GM23248 (cell line): ENCODE measurements around the gene BCL2L13. TPM values are rescaled to one million over a fixed set of nuclear protein-coding genes. Genes with fewer than 3 reads are reported as not detected.
"Not testable (repeated sequence)": the region's sequence is repeated elsewhere in the genome, so short reads cannot be mapped to it uniquely, and the experiment has no call there.

Source experiments
- DNase-seq: peaks from one replicate; pipeline ENCODE4 v3.0.0-alpha.2; 2015
- H2AFZ ChIP-seq: fragments of 200-600 bp; sonication (generic); 2 replicates; pipeline ENCODE4 v1.6.1; 2016; ENCODE audit warnings: antibody characterized with exemption
- H3F3A ChIP-seq: fragments of 200-600 bp; sonication (generic); 2 replicates; pipeline ENCODE4 v1.6.1; 2016; ENCODE audit warnings: mild to moderate bottlenecking, antibody characterized with exemption, mixed run types; ENCODE audit not compliant: insufficient read depth
- H3K27ac ChIP-seq: fragments of 200-600 bp; sonication (generic); 2 replicates; pipeline ENCODE4 v1.5.1; 2016; ENCODE audit warnings: mild to moderate bottlenecking
- H3K27me3 ChIP-seq: fragments of 200-600 bp; sonication (generic); replicated peaks from 2 replicates; pipeline ENCODE4 v1.6.1; 2016; ENCODE audit warnings: mild to moderate bottlenecking; ENCODE audit not compliant: insufficient read depth
- H3K36me3 ChIP-seq: fragments of 200-600 bp; sonication (generic); 2 replicates; pipeline ENCODE4 v1.6.1; 2016; ENCODE audit warnings: low read depth, mild to moderate bottlenecking
- H3K4me1 ChIP-seq: fragments of 200-600 bp; sonication (generic); 2 replicates; pipeline ENCODE4 v1.6.1; 2016; ENCODE audit warnings: mild to moderate bottlenecking; ENCODE audit not compliant: insufficient read depth
- H3K4me2 ChIP-seq: fragments of 200-600 bp; sonication (generic); one replicate; pipeline ENCODE4 v1.6.1; 2016; ENCODE audit warnings: mild to moderate bottlenecking; ENCODE audit not compliant: unreplicated experiment
- H3K4me3 ChIP-seq: fragments of 200-600 bp; sonication (generic); 2 replicates; pipeline ENCODE4 v1.5.1; 2016; ENCODE audit warnings: mild to moderate bottlenecking
- H3K79me2 ChIP-seq: fragments of 200-600 bp; sonication (generic); 2 replicates; pipeline ENCODE4 v1.6.1; 2016; ENCODE audit warnings: mild to moderate bottlenecking; ENCODE audit not compliant: insufficient read depth
- H3K9ac ChIP-seq: fragments of 200-600 bp; sonication (generic); 2 replicates; pipeline ENCODE4 v1.6.1; 2016; ENCODE audit warnings: mild to moderate bottlenecking
- H3K9me2 ChIP-seq: fragments of 200-600 bp; sonication (generic); 2 replicates; pipeline ENCODE4 v1.6.1; 2016; ENCODE audit warnings: mixed run types, mild to moderate bottlenecking, moderate library complexity; ENCODE audit not compliant: insufficient read depth
- H3K9me3 ChIP-seq: fragments of 200-600 bp; sonication (generic); one replicate; pipeline ENCODE4 v1.6.1; 2017; ENCODE audit warnings: low read depth
- H4K20me1 ChIP-seq: fragments of 200-600 bp; sonication (generic); 2 replicates; pipeline ENCODE4 v1.6.0; 2016; ENCODE audit not compliant: insufficient read depth
- EZH2 ChIP-seq: fragments of 200-600 bp; sonication (generic); IDR thresholded peaks from 2 replicates; pipeline ENCODE4 v1.6.1; 2018; ENCODE audit warnings: antibody characterized with exemption, mild to moderate bottlenecking; ENCODE audit not compliant: insufficient read depth, poor library complexity, severe bottlenecking
- EZH2phosphoT487 ChIP-seq: fragments of 200-600 bp; sonication (generic); IDR thresholded peaks from 2 replicates; pipeline ENCODE4 v1.6.1; 2018; ENCODE audit warnings: antibody characterized with exemption, moderate library complexity, mild to moderate bottlenecking, low read depth; ENCODE audit not compliant: insufficient read depth
- WGBS, 2 experiments: methylation state at CpG; one replicate each; pipeline ENCODE4 v1.1.6; 2015 to 2017; ENCODE audit warnings: low lambda C conversion rate in 2 of 2, low coverage in 1 of 2; ENCODE audit errors: missing lambda C conversion rate in 2 of 2; 5-methylcytosine and 5-hydroxymethylcytosine counted together
- in situ Hi-C: fragments of 300-500 bp; cut with MboI; formaldehyde crosslinking; loops from 2 replicates; pipeline ENCODE4 v1.15.0; 2020
- polyA plus RNA-seq: library from polyadenylated mRNA; unstranded; fragments of >200 nt; fragmentation: Nextera tagmentation; extraction: Ambion mirVana; gene quantifications from 2 replicates; pipeline ENCODE4 v1.2.1, GENCODE V29; 2016
- total RNA-seq: library from RNA; depleted of rRNA; stranded (reverse); fragments of >200 nt; shearing (Covaris generic); gene quantifications from 2 replicates; pipeline ENCODE4 v1.2.3, GENCODE V29; 2014

Gene BCL2L13
- total and polyA plus RNA-seq, 2 experiments from 2014 or later, result 44.9 to 71.9 TPM

GRCh38 chr22:17764036-17764435 lies 125.5 kb downstream of the BCL2L13 start:
- Histone ChIP-seq H3K9me2 (no peaks in the 10 kb centered on the region), H3K9me3 (no peaks in the 10 kb centered on the region), H3K4me1 (0 out of 2 replicates have a peak, but pooled peaks cover 9% of the 10 kb centered on the region), H3K36me3 (no peaks in the 10 kb centered on the region), H3K4me3 (no peak overlapping the region), H3K9ac (no peak overlapping the region), H2AFZ (no peak overlapping the region), H4K20me1 (no peaks in the 10 kb centered on the region), H3F3A (no peaks in the 10 kb centered on the region), H3K27ac (no peak overlapping the region), H3K79me2 (peaks cover 50% of the 10 kb centered on the region), H3K4me2 (no peak overlapping the region), H3K27me3 (no peaks in the 10 kb centered on the region)
- DNase-seq, result no peak
- TF ChIP-seq EZH2, result no peak
- no peak for TF ChIP-seq EZH2phosphoT487
- in situ Hi-C loops, result no loop called here
- 90% methylated on average over 5 of the region's 5 CpGs for WGBS, 2 experiments

GRCh38 chr22:17764852-17765251 lies 126.3 kb downstream of the BCL2L13 start:
- H2AFZ ChIP-seq, H3K27ac ChIP-seq, H3K4me2 ChIP-seq, H3K9ac ChIP-seq, H3K9me2 ChIP-seq, H3K27me3 ChIP-seq, H3F3A ChIP-seq, H4K20me1 ChIP-seq, H3K4me1 ChIP-seq, H3K4me3 ChIP-seq, H3K9me3 ChIP-seq, in situ Hi-C loops, H3K36me3 ChIP-seq, DNase-seq: not testable (repeated sequence)
- WGBS, 2 experiments, result 68 to 71% methylated on average over 5 of the region's 5 CpGs
- peaks cover 46% of the 10 kb centered on the region for H3K79me2 ChIP-seq

- DNase-seq, result no peak
- Histone ChIP-seq H3F3A (no peaks in the 10 kb centered on the region), H4K20me1 (no peaks in the 10 kb centered on the region), H3K36me3 (no peaks in the 10 kb centered on the region), H3K4me3 (no peak overlapping the region), H3K9me3 (no peaks in the 10 kb centered on the region), H3K4me1 (no peaks in the 10 kb centered on the region), H3K27me3 (no peaks in the 10 kb centered on the region), H3K27ac (no peak overlapping the region), H3K79me2 (peaks cover 36% of the 10 kb centered on the region), H3K9ac (no peak overlapping the region), H2AFZ (no peak overlapping the region), H3K4me2 (no peak overlapping the region), H3K9me2 (no peaks in the 10 kb centered on the region)
- TF ChIP-seq EZH2, result no peak
- no peak for TF ChIP-seq EZH2phosphoT487
- WGBS, 2 experiments, result 93 to 94% methylated on average over 14 of the region's 14 CpGs
- in situ Hi-C loops, result no loop called here
Observed at GRCh38 chr22:17767233-17768065, 128.9 kb downstream of the BCL2L13 start.

DNA sequence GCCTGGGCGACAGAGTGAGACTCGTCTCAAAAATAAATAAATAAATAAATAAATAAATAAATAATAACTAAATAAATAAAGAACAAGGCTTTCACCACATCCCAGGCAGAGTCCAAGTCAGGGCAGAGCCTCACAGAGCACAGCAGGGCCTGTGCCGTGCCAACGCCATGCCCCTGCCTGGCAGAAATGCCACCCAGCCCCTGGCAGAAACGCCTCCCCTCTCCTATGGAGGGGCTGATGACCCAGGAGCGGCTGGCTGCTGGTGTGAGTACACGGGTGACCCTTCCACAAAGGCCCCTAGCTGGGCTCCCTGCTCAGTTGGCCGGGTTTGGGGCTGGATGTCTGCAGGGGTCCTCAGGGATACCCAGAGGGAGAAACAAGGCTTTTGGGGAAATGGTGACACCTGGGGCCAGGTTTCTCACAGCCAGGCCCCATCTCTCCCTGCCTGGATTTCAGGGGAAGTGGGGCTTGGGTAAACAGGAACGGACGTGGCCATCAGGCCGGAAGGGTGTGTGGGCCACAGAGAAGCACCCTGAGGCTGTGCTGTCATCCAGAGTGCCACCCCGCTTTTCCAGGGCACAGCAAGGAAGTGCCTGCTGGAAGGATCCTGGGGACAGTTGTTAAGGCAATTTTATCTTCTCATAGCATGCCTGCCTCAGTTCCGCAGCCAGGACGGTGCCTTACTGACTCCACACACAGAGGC lies 130.6 kb downstream of the BCL2L13 start:
- Histone ChIP-seq H4K20me1 (no peaks in the 10 kb centered on the region), H3K4me3 (no peak overlapping the region), H3K9ac (no peak overlapping the region), H3K9me3 (no peaks in the 10 kb centered on the region), H3K9me2 (no peaks in the 10 kb centered on the region), H3F3A (no peaks in the 10 kb centered on the region), H3K4me2 (no peak overlapping the region), H3K79me2 (peaks cover 32% of the 10 kb centered on the region), H3K27ac (no peak overlapping the region), H3K4me1 (peaks cover 11% of the 10 kb centered on the region), H3K27me3 (no peaks in the 10 kb centered on the region), H3K36me3 (no peaks in the 10 kb centered on the region), H2AFZ (no peak overlapping the region)
- in situ Hi-C loops, result no loop called here
- DNase-seq, result no peak
- no peak for TF ChIP-seq EZH2
- TF ChIP-seq EZH2phosphoT487, result no peak
- 94 to 96% methylated on average over 14 of the region's 14 CpGs for WGBS, 2 experiments
